ENCODE data around the gene PKP4. TPM values are rescaled to one million over a fixed set of nuclear protein-coding genes. Genes with fewer than 3 reads are reported as not detected.

PKP4 gene
- total and polyA plus RNA-seq, 2 of the 8 experiments (the other 6 are each of a cell fraction or from before 2014, with no cell fraction given): 48.2 to 88.0 TPM

GRCh38 chr2:158644139-158644538 lies 187.4 kb downstream of the PKP4 start:
- Histone ChIP-seq H3K23me2 (ENCODE audit: low read depth, low read length) (no peaks in the 10 kb centered on the region), H4K5ac (ENCODE audit: insufficient read length, low read depth, low read length) (no peak overlapping the region), H2BK5ac (ENCODE audit: low read depth, low read length) (no peak overlapping the region), H3K4me2 (ENCODE audit: insufficient read depth in 1 of 2, low read depth in 2 of 2, low read length in 2 of 2) (no peak overlapping the region), H3K18ac (ENCODE audit: extremely low read depth, low read length) (no peak overlapping the region), H3K27me3 (replicated peaks in 1 of 4; ENCODE audit: control insufficient read depth in 3 of 4, extremely low read depth in 1 of 4, insufficient read depth in 3 of 4, low read length in 3 of 4) (no peaks in the 10 kb centered on the region), H3K4me1 (replicated peaks in 1 of 4; ENCODE audit: control insufficient read depth in 3 of 4, insufficient read depth in 4 of 4, low read length in 3 of 4) (no peaks in the 10 kb centered on the region), H4K20me1 (replicated peaks in 1 of 2; ENCODE audit: control insufficient read depth in 1 of 2, insufficient read depth in 2 of 2, low read length in 2 of 2) (no peaks in the 10 kb centered on the region), H4K91ac (replicated peaks; ENCODE audit: insufficient read length, low read length) (no peak overlapping the region), H3K4me3 (ENCODE audit: extremely low read depth in 1 of 4, insufficient read depth in 2 of 4, low read depth in 3 of 4, low read length in 4 of 4) (no peak overlapping the region), H3K14ac (ENCODE audit: insufficient read length) (no peak overlapping the region), H3K9ac (replicated peaks in 1 of 4; ENCODE audit: extremely low read depth in 1 of 4, low read depth in 3 of 4, low read length in 3 of 4) (no peak overlapping the region), H2BK20ac (ENCODE audit: low read length) (no peak overlapping the region), H2AK5ac (ENCODE audit: low read depth, low read length) (no peak overlapping the region), H3K36me3 (ENCODE audit: control insufficient read depth in 2 of 4, insufficient read depth in 4 of 4, low read length in 3 of 4) (peaks cover 0 to 21% (median 6%) of the 10 kb centered on the region in 4 experiments; a peak in 3 of 8 replicates), H3K79me1 (ENCODE audit: low read depth, low read length) (no peaks in the 10 kb centered on the region), H2AFZ (ENCODE audit: low read length) (no peak overlapping the region), H3K27ac (ENCODE audit: low read depth, low read length) (no peak overlapping the region), H4K8ac (ENCODE audit: extremely low read depth, insufficient read depth, low read length) (no peak overlapping the region), H3K9me3 (ENCODE audit: insufficient read depth in 2 of 2, low read depth in 1 of 2, low read length in 1 of 2) (no peaks in the 10 kb centered on the region), H3K56ac (replicated peaks; ENCODE audit: insufficient read length, low read depth, low read length) (no peak overlapping the region), H2BK15ac (ENCODE audit: low read length) (no peak overlapping the region), H3K23ac (ENCODE audit: insufficient read length) (no peak overlapping the region), H2BK12ac (ENCODE audit: low read depth, low read length) (no peak overlapping the region), H3K79me2 (ENCODE audit: control insufficient read depth in 1 of 2, insufficient read depth in 2 of 2, low read length in 2 of 2) (no peaks in the 10 kb centered on the region), H2BK120ac (replicated peaks; ENCODE audit: low read depth, low read length) (no peak overlapping the region), H3K4ac (replicated peaks; ENCODE audit: insufficient read length, low read depth, low read length) (no peak overlapping the region)
- WGBS, 2 experiments (ENCODE audit: extremely low coverage in 1 of 2, insufficient coverage in 1 of 2, insufficient read length in 1 of 2, insufficient replicate concordance in 2 of 2, low coverage in 1 of 2, low lambda C conversion rate in 2 of 2, missing lambda C conversion rate in 1 of 2): 70 to 100% methylated on average over 2 to 4 of the region's 4 CpGs
- POLR2A ChIA-PET (ENCODE audit: partially characterized antibody): no interaction called here
- no peak for DNase-seq (ENCODE audit: low read depth in 1 of 2, low spot score in 2 of 2)
- no peak for FAIRE-seq
- CTCF ChIA-PET (ENCODE audit: partially characterized antibody): interaction anchor here (0.6 to 4.4 kb wide), 5 partner anchors 8 to 170 kb away, joined by 3 to 16 read pairs (median 6); no protein-coding TSS in a partner anchor
- TF ChIP-seq TBP (IDR thresholded peaks at IDR 0.05; ENCODE audit: low read depth, low read length) (no peak), BACH1 (IDR thresholded peaks at IDR 0.05; ENCODE audit: low read length) (no peak), GABPA (IDR thresholded peaks at IDR 0.05; ENCODE audit: borderline replicate concordance, insufficient read depth, low read length) (no peak), ASH2L (IDR thresholded peaks at IDR 0.05; ENCODE audit: low read length) (no peak), RAD21 (IDR thresholded peaks at IDR 0.05 in 1 of 2, conservative IDR thresholded peaks at IDR 0.05 in 1 of 2; ENCODE audit: low read depth in 2 of 2, low read length in 2 of 2) (no peak), SIX5 (IDR thresholded peaks at IDR 0.05; ENCODE audit: low read depth, low read length) (no peak), ATF3 (IDR thresholded peaks at IDR 0.05; ENCODE audit: insufficient read depth, low read depth, low read length) (no peak), SIRT6 (IDR thresholded peaks at IDR 0.05; ENCODE audit: low read length) (no peak), RBBP5 (IDR thresholded peaks at IDR 0.05; ENCODE audit: borderline replicate concordance, low read depth, low read length) (no peak), CHD1 (IDR thresholded peaks at IDR 0.05; ENCODE audit: low read depth, low read length) (no peak)
